Pons (tissue), 1 donor: ENCODE measurements around the gene RASSF8.
A peak's percentile ranks its signal among the peaks of the same experiment; 100 is the strongest.

Source experiments
- DNase-seq: peaks from one replicate; pipeline ENCODE4 v3.0.0-alpha.2; 2016; ENCODE audit warnings: low spot score

Gene RASSF8

DNA sequence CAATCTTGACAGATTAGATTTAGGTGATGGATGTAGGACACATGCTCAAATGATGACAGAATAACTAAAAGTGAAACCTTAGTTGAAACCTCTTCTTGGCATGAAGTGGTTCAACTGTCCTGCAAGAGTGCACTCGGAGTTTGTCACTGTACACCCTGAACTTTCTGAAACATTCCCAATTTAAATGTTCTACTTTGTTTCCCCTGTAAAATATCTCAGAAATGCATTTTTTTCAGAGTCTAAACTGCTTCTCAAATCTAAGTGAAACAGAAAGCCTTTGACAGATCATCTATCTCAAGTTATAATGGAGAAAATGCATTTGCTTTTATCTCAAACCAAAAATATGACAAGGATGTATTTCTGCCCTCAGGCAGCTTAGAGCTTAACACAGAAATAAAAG, 100.3 kb downstream of the RASSF8 start:
- DNase-seq = no peak

DNA sequence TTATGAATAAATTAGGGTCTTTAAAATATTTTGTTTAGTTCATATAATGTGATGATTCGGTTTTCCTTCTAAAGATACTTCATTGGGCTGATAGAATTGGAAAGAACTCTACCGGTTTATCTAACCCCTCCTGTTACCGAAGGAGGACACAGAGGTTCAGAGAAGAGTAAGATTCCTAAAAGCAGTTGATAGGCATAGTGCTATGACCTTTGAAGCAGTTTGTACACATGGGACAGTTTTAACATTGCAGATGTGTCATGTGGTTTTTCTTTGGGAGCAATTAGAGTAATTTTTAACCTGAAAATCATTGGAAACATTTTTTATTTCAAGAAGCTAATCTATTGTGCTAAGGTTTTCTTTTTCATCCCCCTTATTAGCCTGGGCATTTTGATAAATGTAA, 103.5 kb downstream of the RASSF8 start:
- no peak for DNase-seq

DNA sequence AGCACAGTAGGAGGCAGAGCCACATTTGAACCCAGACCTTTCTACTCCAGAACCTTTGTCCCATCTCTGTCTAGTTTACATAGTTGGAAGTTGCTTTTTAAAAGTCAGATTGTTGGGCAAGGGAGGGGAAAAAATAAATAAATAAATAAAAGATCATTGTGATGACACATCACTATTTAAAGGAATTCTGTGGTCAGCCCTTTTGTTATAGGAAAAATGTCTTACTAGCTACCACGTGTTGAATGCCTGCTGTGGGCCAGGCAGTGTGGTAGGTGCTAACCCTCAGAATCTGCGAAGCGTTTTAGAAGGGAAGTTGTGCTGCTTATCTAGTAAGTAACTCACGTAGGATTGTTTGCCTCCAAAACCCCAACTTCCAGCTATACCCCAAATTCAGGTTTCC, 104.1 kb downstream of the RASSF8 start:
- DNase-seq = no peak

DNA sequence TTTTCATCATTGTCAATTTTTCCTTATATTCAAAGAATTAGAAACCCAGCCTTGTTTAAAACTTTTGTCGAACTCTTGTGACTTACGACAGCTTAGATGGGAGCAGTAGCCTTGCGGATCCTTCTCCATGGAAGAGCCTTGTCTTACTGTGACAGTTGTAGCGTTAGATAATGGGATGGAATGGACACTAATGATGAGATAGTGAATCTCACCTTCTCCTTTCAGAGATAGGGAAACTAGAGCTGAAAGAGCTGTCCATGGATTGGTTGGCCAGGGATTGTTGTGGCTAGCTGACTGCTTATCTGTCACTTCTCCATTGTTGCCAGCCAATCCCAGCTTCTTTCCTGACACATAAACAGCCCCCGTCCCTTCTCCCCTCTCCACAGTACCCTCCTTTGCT, 107.0 kb downstream of the RASSF8 start:
- DNase-seq = no peak

DNA sequence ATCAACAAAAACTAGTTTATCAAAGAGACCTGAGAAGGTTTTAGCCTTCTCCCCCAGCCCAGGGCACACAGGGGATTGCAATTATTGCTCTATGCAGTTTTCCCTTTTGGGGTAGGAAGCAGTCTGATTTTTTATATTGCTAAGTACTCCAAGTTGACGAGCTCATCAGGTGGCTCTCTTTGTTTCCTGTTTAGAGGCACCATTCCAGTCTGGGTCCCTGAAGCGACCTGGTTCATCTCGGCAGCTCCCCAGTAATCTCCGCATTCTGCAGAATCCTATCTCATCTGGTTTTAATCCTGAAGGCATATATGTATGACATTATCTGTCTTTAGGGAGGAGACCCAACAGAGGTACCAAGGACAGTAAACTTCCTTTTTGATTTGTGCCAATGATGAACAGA, 110.0 kb downstream of the RASSF8 start:
- no peak for DNase-seq

DNA sequence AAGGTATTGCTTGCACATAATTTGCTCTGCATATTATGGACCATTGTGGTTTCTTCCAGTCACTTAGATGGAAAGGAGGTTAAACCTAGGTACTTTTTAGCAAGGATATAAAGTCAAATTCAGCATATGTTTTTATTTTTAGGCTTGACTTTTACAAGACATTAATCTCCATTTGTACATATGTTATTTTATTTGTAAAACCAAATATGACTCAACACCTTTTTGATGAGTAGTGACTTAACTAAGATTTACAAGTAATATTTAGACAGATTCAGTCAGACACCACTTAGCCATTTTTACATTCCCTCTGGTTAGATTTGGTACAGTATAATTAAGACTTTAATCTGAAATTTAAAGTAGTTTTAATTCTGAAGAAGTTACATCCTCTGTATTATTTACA, 111.3 kb downstream of the RASSF8 start:
- no peak for DNase-seq

DNA sequence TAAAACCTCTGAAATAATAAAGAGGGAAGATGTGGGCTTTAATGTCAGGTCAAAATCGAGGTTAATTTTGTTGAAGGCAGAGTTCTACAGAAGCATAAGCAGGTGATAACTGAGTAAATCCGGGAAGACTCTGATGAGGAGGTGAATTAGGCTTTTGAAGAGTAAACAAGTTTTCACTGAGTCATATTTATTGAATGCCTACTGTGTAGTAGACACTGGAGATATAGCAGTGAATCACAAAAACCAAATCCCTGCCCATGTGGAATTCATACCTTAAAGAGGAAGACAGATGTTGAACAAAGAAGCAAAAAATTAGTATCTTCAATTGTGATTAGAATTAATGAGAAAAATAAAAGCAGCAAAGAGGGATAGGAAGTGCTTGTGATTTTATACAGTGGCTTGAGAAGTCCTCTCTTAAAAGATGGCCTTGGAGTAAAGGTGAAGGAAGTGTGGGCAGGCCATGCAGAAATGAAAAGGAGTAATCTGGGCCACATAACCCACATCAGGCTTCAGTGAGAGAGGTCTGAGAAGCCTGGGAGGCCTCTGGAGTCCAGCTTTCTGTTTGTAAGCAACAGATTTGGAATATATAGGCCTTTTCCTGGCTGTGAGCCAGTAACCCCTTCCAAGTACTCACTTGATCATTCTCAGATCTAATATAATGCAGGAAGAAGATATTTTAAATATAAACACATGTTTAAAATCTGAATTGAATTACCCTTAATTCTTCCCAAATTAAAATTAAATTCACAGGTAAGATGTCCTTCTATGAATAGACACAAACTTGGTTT, 119.6 kb downstream of the RASSF8 start:
- no peak for DNase-seq

DNA sequence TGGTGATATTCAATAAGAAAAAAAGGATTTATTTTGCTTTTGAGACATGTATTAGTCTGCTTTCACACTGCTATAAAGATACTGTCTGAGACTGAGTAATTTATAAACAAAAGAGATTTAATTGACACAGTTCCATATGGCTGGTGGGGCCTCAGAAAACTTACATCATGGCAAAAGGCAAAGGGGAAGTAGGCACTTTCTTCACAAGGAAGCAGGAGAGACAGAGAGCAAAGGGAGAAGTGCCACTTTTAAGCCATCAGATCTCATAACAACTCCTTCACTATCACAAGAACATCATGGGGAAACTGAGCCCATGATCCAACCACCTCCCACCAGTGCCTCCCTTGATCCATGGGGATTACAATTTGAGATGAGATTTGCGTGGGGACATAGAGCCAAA, 122.4 kb downstream of the RASSF8 start:
- peak; percentile 38 for DNase-seq

DNA sequence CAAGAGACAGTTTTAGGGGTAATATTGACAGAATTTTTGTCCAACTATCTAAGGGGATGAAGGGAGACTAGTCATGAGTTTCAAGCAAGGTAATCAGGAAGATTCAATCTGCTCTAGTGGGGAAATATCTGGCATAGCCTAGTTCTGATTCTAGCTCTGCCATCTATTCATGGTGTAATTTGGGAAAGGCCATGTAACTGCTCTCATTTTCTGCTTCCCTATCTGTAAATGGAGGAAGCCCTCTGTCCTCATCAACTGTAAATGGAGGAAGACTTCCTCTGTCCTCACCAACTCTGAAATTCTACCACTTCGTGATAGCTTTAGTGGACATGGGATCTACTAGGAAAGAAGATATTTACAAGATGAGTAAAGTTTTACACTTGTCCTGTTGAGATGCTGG, 128.5 kb downstream of the RASSF8 start:
- no peak for DNase-seq

DNA sequence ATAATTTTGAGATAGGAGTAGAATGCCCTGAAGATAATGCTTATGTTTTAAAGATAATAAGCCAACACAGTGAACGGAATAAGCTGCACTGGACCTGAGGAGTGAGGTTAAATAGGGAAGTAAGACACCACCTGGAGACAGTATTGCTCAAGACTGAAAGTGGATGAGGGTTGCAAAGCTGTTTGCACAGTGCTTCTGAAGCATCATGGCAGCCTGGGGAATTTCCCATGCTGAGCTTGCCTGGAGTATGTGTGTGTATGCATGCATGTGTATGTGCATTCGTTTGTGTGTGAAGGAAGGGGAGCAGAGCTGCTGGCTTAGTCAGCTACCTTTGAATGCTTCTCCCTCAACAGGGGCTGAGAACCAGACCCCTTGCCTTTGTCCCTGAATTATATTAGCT, 130.5 kb downstream of the RASSF8 start:
- DNase-seq = no peak

DNA sequence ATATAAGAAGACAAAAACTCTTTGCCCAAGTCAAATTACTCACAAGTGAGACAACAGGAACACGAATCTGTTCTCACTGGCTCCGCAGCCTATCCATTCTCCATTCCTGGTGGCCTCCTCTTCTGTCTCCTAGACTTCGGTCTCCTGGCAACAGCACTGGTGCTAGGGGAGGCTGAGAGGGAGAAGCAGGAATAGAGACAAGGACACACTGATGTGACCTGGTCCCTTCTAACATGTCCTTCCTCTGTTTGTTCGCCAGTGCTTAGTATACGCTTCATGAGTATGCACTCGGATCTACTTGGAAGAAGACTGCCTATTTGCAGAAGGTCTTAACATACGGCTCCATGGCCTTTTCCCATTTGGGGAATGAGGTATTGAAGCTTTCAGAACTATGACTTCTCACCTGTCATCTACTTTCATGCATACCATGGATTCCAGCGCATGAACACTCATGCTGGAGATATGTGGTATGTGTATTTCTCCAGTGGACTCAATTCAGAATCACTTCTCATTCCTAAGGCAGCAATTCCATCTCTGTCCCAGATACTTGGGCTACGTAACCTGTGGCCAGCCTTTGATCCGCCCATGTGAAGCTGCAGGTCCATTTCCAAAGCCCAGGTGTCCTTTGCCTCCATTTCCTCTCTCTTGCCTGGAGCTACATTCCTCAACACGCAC, 132.5 kb downstream of the RASSF8 start:
- no peak for DNase-seq

DNA sequence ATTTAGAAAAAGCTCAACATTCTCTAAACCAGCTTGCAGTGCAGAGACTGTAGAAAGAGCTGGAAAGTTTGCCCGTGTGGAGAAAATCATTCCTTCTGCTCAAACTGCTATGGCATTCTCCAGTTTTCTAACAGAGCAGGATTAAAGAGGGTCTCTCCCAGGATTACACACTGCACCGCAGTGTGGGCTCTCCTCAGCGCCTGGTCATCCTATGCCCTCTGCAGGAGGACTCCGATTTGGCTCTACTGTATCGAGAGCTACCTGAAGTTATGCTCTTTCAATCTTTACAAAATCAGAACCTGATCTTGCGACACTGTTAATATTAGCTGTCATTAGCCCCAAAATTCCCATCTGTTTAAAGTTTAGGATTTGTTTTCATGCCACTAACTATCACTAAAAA, 133.3 kb downstream of the RASSF8 start:
- DNase-seq = peak; percentile 50

DNA sequence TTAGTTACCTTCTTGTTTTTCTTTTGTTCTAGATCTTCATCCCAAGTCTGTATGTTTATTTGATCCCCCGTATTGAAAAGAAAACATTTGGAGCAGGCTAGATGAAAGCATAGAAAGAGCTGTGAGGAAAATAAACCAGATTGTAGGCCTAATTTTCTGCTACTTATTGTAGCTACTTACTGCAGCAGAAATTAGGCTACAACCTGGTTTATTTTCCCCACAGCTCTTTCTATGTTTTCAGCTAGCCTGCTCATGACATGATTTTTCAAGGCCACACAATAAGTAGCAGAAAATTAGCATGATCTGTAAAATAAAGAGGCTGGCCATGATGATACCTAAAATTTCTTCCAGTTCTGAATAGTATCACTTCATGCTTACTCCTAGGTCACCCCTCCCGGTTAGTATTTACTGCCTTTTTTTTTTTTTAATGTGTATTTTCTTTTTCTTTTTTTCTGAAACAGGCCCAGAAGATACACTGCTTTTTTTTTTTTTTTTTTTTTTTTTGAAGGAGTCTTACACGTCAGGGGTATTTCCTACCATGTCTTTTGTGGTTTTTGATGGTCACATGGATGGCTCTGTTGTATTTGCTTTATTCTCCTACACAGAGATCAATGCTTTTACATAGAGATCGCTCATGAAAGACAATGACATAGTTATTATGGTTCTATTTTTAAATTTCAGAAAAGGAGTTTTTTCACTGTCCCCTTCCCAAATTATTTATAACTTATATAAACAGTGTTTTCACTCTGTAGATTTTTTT, 134.0 kb downstream of the RASSF8 start:
- DNase-seq = no peak

DNA sequence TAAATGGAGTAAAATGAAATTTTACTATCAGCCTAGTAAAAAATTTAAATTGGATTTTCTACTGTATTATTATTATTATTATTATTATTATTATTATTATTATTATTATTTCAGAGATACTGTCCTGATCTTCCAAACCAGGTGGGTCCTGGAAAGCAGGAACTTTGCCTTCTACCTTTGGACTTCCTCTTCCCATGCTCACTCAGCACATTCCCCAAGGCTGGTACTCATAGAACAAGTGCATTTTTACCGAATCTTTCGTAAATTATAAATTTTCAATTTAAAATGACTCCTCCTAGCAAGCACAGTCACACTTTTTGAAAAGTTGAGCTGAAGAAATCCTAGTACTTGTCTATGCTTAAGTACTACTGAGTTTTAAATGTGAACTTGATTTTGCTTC, 136.7 kb downstream of the RASSF8 start:
- no peak for DNase-seq

DNA sequence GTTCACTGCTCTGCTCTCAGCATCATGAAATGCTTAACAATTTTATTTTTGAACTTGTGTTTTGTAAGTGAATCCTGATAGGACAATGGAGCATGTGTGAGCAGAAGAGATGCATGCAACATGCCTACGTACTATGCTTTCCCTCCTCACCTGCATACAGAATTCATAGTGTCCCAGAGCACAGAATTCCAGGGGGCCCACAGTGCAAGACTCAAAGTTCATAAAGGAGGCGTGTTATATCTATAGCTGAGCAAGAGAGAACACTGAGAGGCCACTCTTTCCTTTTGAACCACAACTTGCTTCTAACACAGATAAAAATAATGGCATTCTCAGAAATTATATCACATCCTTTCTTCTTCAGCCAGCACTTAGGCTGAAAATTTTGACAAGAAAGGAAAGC, 137.6 kb downstream of the RASSF8 start:
- DNase-seq = no peak

DNA sequence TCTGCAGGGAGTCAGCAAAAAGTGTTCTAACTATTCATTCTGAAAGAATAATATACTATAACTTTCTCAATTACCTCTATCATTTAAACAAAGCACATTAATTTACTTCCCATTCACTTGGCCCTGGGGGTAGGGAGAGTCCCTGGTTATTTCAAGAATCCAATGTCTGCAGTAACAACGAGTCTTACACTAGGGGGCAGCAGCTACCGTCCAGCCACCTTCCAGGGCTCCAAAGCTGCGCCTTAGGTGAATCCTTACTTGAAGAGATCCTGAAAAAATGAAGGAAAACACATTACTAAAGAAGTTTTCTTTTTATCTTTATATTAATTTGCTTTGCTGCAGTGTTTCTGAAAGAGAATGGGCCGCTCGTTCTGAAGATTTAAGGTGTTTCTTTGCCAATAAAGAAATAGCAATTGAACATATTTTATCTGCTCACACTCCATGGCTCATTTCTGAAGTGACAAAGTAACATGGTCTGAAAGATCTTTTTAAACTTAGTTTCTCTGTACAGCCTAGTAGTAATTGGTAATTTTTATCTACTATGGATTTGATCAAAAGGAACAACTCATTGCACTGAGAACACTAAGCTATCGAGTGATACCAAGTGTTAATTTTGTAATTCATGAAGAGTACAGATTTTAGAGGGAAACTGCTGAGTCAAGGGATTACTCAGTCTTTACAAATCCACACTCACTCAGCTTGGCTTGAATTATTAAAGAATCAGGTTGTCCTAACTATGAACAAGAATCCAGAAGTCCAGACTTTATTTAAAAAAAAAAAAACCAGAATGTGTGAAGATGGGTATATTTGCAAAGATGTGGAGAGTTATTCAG, 138.8 kb downstream of the RASSF8 start:
- peak; percentile 91 for DNase-seq

DNA sequence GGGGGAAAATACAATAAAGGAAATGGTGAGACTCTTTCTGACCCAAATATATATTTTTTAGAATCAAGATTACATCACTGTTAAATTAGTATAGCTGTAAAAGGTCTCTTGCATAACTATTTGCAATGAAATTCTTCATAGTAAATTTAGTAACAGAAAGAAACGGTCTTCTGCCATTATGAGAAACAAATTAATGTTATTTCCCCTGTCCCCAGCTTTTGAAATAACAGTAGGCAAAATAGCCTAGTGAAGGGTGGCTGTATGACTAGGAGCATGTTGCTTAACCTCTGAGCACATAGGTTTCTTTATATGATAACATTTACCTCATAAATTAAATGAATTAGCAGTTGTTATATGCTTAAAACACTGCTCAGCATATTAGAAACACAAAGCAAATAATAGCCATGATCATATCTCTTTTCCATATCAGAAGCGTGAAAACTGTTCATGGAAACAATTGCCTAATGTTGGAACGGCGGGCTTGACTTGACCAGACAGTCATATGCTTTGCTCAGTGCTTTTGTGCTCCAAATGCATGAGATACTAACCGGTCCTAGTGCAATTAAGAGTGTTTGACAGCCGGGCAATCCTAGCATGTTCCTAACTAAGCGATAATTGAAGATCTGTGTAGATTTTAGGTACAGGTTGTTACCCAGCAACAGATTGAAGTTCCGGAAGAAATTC, 142.3 kb downstream of the RASSF8 start:
- no peak for DNase-seq

DNA sequence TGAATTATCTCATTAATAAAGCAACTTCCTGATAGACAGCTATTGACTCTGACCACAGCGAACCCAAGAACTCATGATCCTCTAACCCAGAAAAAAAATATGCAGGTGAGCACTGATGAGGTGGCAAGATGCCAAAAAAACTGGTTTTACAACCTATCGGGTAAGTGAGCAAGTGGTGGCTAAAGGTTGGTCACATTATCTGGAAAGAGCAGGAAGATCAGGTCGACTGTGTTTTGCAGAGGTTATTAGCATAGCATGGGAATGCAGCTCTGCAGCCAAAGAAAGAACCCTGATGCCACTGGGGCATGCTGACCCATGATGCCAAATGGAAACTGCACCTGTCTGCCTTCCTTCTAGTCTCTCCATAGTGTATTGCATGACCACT, 142.9 kb downstream of the RASSF8 start:
- no peak for DNase-seq

DNA sequence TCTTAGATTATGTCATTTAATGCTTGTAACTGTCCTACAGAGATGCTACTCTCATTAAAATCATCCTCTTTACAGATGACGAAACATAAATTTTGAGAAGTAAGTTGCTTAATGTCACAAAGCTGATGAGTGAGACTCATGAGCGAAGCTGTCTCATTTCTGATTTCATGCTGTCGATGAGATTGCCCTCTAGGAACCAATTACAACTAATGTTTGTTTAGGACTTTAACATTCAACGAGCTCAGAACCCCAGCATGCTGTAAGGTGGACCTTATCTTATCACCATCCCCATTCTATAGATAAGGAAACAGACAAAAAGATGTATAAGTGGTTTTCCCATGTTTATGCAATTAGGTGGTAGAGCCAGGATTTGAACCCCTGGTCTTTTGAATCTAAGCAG, 143.3 kb downstream of the RASSF8 start:
- DNase-seq = no peak

DNA sequence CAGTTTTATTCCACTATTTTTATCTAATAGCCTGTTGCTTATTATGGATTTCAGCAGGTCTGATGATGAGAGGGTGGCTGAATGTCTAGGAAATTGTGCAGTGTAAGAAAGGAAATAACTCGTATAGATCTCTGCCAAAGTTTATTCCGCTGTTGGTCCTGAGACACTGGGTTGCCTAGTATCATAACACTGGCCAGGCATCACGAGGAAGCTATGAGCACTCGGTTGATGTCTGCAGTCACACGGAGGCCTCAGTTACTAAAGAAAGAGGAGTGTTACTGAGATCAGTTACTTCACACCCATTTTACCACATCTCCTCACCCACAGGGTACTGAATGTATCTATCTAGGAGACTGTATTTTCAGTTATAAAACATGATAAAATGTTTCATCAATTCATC, 144.5 kb downstream of the RASSF8 start:
- DNase-seq = no peak

DNA sequence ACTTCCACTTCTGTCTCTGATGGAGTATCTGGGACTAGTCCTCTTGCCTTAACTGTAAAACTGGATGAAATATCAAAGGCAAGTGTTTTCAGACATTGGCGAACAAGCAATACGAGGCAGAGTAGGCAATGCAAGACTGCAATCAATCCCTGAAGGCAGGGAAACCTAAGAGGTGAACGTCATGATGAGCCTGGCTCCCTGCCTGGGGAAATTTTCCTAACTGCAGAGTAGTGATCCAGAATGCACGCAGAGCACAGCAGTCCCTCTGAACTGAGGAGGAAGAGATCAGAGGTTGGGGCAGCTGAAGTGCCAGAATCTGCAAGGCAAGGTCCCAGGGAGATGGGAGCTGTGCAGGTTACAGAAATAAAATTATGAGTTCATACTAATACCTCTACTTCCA, 147.9 kb downstream of the RASSF8 start:
- DNase-seq = no peak

DNA sequence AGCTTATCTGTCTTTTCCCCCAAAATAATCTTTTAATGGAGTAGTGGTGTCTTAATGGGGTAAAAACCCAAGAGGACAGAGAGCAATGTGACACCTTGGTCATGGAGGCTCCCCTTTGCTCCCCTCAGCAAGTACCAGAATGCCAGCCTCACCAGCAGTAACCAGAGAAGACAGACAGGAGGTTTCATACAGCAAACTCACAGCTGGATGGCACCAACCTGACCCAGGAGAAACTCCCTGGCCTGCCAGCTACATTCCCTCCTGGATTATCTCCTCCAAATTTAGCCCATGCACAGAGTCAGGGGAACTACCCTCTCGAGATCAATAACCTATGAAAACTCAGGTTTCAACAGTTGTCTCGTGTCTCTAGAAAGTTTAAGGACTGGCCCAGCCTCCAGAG, 150.4 kb downstream of the RASSF8 start:
- no peak for DNase-seq
